Measurements from ENCODE around the gene DAB2.

- TF ChIP-seq EZH2phosphoT487 (IDR thresholded peaks at IDR 0.05; ENCODE audit: borderline replicate concordance, low read length): no peak
- TF ChIP-seq, protein P1, sequence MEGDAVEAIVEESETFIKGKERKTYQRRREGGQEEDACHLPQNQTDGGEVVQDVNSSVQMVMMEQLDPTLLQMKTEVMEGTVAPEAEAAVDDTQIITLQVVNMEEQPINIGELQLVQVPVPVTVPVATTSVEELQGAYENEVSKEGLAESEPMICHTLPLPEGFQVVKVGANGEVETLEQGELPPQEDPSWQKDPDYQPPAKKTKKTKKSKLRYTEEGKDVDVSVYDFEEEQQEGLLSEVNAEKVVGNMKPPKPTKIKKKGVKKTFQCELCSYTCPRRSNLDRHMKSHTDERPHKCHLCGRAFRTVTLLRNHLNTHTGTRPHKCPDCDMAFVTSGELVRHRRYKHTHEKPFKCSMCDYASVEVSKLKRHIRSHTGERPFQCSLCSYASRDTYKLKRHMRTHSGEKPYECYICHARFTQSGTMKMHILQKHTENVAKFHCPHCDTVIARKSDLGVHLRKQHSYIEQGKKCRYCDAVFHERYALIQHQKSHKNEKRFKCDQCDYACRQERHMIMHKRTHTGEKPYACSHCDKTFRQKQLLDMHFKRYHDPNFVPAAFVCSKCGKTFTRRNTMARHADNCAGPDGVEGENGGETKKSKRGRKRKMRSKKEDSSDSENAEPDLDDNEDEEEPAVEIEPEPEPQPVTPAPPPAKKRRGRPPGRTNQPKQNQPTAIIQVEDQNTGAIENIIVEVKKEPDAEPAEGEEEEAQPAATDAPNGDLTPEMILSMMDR (IDR thresholded peaks at IDR 0.05; ENCODE audit: low read depth, low read length, poor library complexity, severe bottlenecking): no peak
These were observed 37.5 kb downstream of the DAB2 start for GRCh38 chr5:39387293-39387692.
